ENCODE results near the gene ANKLE1. TPM values are rescaled to one million over a fixed set of nuclear protein-coding genes. Genes with fewer than 3 reads are reported as not detected.
A peak's percentile ranks its signal among the peaks of the same experiment; 100 is the strongest.

ANKLE1 gene
- total and polyA plus RNA-seq, 10 of the 15 experiments (the other 5 are each of a cell fraction or from before 2014, with no cell fraction given), result 2.2 to 17.9 (median 10.9) TPM

DNA sequence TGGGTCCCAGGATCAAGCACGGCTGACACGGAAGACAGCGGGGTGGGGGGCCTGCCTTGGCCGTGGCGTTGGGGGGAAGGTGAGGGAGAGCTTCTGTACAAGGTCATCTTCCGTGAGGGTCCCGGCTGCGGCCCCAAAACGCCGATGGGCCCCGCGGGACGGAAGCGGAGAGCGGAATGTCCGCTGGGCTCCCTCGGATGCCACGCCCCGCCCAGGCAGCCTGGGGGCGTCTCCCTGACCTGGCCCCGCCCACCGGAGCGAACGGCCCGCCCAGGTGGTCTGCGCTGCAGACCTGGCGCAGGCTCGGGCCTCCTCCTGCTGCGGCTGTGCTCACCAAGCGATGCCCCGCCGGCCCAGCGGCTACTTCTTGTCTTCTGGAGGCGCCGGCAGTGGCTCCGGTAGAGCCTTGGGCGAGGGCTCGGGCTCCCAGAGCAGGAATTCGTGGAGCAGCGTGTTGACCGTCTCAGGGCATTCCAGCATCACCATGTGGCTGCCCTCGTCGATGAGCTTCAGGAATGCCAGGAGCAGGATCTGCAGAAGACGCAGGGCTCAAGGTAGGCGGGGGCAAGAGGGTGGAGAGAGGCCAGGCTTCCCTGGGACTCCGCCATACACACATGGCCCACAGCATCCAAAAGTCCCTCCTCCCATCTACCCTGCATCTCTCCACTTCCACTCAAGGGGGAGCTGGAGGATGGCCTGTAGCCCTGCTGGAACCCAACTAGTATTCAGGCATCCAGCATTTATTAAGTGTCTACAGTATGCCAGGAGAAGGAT lies 10.8 kb downstream of the ANKLE1 start (continued):
- TF ChIP-seq, protein P1, sequence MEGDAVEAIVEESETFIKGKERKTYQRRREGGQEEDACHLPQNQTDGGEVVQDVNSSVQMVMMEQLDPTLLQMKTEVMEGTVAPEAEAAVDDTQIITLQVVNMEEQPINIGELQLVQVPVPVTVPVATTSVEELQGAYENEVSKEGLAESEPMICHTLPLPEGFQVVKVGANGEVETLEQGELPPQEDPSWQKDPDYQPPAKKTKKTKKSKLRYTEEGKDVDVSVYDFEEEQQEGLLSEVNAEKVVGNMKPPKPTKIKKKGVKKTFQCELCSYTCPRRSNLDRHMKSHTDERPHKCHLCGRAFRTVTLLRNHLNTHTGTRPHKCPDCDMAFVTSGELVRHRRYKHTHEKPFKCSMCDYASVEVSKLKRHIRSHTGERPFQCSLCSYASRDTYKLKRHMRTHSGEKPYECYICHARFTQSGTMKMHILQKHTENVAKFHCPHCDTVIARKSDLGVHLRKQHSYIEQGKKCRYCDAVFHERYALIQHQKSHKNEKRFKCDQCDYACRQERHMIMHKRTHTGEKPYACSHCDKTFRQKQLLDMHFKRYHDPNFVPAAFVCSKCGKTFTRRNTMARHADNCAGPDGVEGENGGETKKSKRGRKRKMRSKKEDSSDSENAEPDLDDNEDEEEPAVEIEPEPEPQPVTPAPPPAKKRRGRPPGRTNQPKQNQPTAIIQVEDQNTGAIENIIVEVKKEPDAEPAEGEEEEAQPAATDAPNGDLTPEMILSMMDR (IDR thresholded peaks at IDR 0.05 in 2 of 3, conservative IDR thresholded peaks at IDR 0.05 in 1 of 3; ENCODE audit: control insufficient read depth in 2 of 3, extremely low read depth in 1 of 3, insufficient read depth in 1 of 3, low read depth in 3 of 3, low read length in 3 of 3), result peak; percentile 84 to 95 (median 85)
- TF ChIP-seq TBL1XR1 (IDR thresholded peaks at IDR 0.05; ENCODE audit: low read depth, low read length), result no peak
- no peak for TF ChIP-seq IRF5 (IDR thresholded peaks at IDR 0.05; ENCODE audit: borderline replicate concordance)
- no peak for TF ChIP-seq HCFC1 (IDR thresholded peaks at IDR 0.05; ENCODE audit: low read length)
- no peak for TF ChIP-seq ZZZ3 (IDR thresholded peaks at IDR 0.05; ENCODE audit: control insufficient read depth, insufficient read length, low read depth)
- peak; percentile 77 for TF ChIP-seq MXI1 (IDR thresholded peaks at IDR 0.05; ENCODE audit: low read depth, low read length)
- TF ChIP-seq ELK1 (IDR thresholded peaks at IDR 0.05; ENCODE audit: low read depth, low read length), result no peak
- no peak for TF ChIP-seq ZNF24 (IDR thresholded peaks at IDR 0.05)
- peak; percentile 48; the same call in 1 of the 2 replicates for TF ChIP-seq NBN (IDR thresholded peaks at IDR 0.05)
- TF ChIP-seq SIX5 (IDR thresholded peaks at IDR 0.05; ENCODE audit: low read depth, low read length, severe bottlenecking), result no peak
- TF ChIP-seq RFX5 (IDR thresholded peaks at IDR 0.05; ENCODE audit: low read depth, low read length), result no peak
- 0 out of 2 replicates have a peak, but pooled peaks have one; percentile 56 for TF ChIP-seq POLR2AphosphoS2 (IDR thresholded peaks at IDR 0.05; ENCODE audit: low read depth, low read length)
- no peak for TF ChIP-seq GABPA (IDR thresholded peaks at IDR 0.05; ENCODE audit: low read depth)
- no peak for TF ChIP-seq NR2F1 (conservative IDR thresholded peaks at IDR 0.05)
- TF ChIP-seq, protein P2, sequence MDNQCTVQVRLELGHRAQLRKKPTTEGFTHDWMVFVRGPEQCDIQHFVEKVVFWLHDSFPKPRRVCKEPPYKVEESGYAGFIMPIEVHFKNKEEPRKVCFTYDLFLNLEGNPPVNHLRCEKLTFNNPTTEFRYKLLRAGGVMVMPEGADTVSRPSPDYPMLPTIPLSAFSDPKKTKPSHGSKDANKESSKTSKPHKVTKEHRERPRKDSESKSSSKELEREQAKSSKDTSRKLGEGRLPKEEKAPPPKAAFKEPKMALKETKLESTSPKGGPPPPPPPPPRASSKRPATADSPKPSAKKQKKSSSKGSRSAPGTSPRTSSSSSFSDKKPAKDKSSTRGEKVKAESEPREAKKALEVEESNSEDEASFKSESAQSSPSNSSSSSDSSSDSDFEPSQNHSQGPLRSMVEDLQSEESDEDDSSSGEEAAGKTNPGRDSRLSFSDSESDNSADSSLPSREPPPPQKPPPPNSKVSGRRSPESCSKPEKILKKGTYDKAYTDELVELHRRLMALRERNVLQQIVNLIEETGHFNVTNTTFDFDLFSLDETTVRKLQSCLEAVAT (IDR thresholded peaks at IDR 0.05), result no peak
- no peak for TF ChIP-seq JUND (IDR thresholded peaks at IDR 0.05; ENCODE audit: low read depth, low read length)
- peak; percentile 38 for TF ChIP-seq SP1 (IDR thresholded peaks at IDR 0.05; ENCODE audit: low read depth, low read length)
- TF ChIP-seq ATF7 (IDR thresholded peaks at IDR 0.05; ENCODE audit: low read depth), result no peak
- no peak for TF ChIP-seq CBX3 (IDR thresholded peaks at IDR 0.05; ENCODE audit: borderline replicate concordance, low read depth)
- TF ChIP-seq WRNIP1 (IDR thresholded peaks at IDR 0.05; ENCODE audit: borderline replicate concordance, low read depth, low read length), result no peak
- TF ChIP-seq SRF (IDR thresholded peaks at IDR 0.05; ENCODE audit: low read depth in 2 of 2, low read length in 2 of 2), result no peak

Measured in GM12878 (cell line).